Fibroblast of skin of left quadriceps (primary cell): ENCODE measurements around the gene GATAD2A.

Experiments
- DNase-seq, 2 experiments: peaks; one replicate each; pipeline ENCODE4 v3.0.0-alpha.2; 2013; ENCODE audit warnings: low read depth in 2 of 2

The GATAD2A gene

DNA sequence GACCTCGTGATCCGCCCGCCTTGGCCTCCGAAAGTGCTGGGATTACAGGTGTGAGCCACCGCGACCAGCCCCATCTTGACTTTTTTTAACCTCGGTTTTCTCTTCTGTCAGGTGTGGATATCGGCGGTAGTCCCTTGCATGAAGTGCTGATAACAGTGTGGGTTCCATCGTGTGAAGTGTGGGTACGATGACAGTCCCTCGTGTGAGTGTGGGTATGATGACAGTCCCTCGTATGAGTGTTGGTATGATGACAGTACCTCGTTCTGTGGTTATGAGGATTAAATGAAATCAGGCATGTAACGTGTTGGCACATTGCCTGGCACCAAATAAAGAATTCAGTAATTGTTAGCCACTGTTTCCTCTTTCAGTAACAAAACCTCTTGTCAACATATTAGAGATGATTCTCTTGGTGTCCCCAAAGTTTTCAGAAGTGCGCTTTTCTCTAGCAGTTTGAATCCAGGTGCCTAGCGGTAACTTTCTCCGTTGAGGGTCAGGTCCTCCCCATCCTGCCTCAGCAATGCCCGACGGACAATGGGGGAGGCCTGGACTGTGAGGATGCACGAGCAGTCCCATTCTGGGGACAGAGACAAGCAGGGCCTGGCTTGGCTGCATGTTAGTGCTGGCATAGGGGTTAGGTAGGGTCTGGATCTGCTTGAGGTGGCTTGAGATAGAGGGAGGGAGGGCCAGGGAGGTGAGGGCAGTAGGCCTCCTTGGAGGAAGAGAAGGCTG is 15.3 kb downstream of the GATAD2A start:
- no peak for DNase-seq

DNA sequence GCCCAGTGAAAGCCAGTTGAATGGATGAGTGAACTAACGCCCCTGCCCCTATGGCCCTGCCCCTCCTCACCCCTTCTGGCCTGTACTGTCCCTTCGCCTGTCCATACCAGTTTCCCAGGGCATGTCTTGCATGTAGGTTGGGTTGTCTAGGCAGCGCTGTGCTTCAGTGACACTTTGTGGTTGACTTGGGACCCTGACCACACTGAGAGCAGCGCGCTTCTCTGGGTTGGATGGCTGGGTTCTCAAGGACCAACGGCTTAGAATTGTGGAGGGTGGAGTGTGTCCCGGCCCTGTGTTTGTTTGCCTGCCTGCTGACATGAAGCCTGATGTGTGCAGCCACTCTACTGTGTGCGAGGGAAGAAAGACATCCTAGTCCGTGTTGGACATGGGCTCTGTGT is 15.8 kb downstream of the GATAD2A start:
- DNase-seq, result no peak

DNA sequence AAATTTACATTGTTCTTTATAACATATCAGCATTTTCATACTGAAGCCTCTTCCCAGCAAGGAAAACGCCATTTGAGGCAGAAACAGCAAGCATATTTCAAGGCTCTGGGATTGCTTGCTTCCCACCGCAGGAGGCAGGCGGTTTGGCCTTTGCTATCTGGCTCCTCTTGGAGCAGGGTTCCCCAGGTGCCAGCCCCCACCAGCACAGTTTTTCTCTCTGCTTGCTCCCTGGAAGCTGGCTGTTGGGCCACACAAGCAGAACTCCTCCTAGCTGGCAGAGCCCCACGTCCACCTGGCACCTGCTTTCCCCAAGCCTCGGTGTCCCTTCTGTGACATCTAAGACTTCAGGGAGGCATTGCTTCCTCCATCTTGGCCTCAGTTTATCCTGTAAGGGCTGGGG is 16.7 kb downstream of the GATAD2A start:
- no peak for DNase-seq

DNA sequence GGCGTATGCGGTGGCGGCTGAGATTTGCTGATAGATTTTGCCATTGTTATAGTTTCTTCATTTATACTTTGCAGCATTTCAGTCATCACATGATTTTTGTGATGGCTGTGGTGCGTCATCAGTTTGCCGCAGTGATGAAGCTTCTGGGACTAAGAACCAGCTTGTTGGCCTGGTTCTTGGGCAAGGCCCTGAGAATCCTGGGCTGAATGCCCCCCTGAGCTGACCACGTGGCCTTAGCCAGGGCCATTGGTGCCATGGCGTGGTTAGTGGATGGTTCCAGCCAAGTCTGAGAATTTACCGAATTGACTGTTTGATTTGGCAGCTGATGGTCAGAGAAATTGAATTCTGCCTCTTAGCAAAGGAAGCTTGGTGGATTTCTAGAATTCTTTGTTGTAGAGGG is 17.8 kb downstream of the GATAD2A start:
- no peak for DNase-seq

DNA sequence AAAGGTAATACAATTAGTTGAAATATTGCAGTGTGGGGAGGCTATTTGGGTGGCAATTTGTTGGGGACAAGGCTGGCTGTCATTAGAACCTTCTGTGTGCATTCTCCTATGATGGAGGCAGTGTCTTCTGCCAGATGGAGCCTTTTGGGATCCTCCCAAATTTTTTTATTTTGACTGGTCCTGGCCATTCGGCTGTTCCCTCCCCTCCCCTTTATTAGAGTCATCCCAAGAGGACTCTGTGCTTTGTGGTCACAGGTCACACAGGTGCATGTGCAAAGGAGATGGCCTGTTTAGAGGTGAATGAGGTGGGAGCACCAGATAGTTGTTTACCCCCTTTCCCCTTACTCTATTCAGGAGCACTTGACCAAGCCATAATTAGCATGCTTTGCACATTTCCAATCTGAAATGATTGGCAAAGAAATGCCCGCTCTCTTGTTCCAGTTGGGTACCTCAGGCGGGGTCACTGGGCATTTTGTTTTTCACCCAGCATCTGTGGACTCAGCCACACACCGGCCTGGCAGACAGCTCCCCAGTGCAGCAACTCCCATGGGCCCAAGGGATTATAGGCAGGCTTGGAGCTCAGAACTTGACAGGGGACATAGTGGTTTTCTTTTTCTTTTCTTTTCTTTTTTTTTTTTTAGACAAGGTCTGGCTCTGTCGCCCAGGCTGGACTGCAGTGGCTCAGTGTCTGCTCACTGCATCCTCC is 19.8 kb downstream of the GATAD2A start:
- DNase-seq, result no peak

DNA sequence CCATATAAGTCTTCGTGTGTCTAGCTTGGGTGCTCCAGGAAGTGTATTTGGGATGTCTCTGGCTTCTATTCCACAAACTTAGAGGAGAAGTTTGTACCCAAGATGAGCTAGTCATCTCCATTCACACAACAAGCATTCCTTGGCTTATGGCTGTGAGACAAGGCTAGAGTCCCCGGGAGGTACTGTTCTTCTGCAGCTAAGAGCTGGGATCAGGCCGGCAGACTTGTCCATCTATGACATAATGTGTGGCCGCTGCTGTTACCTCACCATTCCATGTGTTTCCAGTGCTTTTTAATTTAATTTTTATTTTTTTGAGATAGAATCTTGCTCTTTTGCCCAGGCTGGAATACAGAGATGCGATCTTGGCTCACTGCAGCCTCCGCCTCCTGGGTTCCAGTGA is 20.7 kb downstream of the GATAD2A start:
- no peak for DNase-seq

DNA sequence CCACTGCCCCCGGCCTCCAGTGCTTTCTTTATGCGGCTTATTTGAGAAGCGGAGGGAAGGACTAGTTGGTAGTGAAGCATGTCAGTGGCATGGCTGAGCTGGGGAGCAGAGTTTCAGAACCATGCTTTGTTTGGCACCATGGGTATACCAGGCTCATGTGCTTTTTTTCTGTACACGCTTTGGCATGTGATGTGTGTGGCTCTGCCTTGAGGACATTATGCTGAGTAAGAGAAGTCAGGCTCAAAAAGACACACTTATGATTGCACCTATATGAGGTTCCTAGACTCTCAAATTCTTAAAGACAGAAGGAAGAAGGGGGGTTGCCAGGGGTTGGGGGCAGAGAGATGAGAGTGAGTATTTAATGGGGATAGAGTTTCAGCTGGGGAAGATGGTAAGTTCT is 21.3 kb downstream of the GATAD2A start:
- no peak for DNase-seq

DNA sequence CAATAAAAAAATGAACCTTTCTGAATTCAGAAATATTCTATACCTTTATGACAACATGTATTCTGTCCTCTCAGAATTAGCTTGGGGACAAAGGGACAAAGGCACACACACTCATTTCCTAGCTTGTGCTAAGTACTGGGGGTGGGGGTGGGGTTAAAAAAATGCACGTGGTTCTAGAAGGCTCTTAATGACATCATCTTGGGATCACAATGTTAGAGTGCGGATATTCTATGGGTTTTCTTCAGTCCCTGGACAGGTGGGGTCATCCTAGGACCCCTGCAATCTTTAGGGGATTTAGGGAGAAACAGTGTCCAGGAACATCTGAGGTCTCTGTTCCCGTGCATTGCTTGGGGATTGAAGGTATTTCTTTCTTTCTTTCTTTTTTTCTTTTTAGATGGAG is 21.8 kb downstream of the GATAD2A start:
- no peak for DNase-seq

DNA sequence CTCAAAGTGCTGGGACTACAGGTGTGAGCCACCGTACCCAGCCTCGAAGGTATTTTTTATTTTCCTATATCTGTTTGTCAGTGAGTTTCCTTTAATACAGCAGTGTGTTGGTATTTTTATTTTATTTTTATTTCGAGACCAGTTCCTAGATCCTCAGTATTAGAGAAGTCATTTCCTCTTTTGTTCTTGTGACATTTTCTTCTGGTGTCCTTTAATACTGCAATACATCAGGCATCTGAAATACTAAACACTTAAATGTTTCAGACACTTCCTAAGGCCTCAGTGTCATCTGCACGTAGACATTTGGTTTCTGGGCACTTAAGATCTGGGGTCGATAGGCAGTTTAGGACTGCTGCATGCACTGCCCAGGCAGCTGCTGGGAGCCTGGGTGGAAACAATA is 22.5 kb downstream of the GATAD2A start:
- no peak for DNase-seq

DNA sequence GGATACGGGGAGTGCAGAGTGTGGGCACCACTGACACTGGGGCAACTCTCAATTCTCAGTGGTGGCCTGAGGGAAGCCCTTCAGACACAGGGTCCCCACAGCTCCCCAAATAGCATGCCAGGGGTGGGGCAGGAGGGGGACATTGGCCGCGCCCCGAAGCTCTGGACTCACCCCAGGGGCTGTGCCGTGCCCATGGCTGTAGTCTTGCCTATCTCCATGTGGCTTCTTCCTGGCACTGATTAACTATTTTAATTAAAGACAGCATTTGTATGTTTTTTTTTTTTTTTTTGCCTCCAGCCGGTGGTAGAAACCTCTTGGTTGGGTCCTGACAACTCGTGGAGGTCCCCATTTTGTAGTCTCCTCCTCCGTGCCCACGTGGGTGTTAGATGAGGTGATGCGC is 23.3 kb downstream of the GATAD2A start:
- no peak for DNase-seq

DNA sequence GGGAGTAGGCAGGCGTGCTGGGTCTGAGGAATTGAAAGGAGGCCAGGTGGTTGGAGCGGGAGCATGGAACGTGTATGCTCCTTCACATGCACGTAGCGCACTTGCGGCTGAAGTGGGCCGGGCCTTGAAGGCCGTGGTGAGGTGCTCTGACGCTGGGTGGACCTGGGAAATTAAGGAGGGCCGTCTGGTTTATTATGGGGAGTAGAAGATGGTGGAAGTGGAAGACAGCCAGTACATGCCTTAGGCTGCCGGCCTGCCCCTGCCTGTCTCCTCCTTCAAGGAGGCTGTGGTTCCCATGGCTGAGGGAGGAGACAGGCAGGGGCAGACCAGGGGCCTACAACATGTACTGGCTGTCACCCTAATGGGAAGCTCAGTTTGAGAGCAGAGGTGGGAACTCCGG is 23.9 kb downstream of the GATAD2A start:
- no peak for DNase-seq

DNA sequence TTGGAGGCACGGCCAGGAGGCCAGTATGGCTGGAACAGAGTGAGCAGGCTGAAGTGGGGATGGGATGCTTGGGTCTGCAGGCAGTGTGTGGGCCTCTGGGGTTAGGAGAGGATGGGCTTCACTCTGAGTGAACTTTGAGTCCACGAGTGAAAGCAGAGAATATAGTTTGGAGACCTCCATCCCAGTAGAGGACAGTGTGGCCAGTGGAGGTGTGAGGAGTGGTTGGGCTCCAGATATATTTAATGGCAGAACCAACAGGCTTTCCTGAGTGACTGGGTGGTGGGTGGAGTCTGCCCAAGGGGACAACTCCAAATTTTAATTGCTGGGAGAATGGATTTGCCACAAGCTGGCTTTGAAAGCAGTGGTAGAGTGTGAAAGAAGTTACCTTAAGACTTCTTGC is 27.3 kb downstream of the GATAD2A start:
- no peak for DNase-seq

DNA sequence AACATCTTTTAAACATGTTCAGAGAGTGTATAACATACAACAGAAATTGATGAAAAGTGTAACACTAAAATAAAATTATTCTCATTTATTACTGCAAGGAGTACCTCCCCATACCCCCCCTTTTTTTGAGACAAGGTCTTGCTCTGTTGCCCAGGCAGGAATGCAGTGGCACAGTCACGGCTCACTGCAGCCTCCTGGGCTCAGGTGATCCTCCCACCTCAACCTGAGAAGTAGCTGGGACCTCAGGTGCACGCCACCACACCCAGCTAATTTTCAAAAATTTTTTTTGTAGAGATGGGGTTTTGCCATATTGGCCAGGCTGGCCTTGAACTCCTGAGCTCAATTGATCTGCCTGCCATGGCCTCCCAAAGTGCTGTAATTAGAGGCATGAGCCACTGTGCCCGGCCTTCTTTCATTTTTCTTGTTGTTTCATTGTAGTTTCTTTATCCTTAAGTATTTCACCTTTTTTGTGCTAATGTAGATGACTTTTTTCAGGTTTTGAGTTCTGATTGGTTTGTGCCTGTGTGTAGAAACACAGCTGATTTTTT is 28.3 kb downstream of the GATAD2A start:
- DNase-seq, result no peak

DNA sequence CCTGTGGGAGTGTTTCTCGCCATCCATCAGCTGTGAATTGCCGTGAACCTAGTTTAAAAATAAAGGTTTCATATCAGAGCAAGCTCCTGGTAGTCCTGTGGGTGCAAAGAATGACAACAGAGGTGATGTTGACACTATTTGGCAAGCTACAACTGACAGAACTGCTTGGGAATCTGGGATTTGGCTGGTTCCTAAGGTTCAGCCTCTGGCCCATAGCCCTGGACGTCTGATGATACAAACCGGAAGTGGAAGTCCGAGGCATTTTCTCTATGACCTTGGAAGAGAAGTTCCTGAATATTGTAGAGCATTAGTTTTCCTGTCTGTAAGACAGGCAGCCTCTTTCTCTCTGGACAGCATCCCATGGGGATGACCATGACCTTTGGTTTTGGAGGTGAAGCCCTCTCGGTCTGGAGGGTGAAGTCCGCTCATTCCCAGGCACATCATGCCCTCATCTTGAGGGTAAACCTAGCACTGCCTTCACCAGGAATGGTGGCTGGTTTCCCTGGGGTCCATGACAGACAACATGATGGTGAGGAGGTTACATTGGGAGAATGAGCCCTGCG is 29.1 kb downstream of the GATAD2A start:
- DNase-seq, result no peak

DNA sequence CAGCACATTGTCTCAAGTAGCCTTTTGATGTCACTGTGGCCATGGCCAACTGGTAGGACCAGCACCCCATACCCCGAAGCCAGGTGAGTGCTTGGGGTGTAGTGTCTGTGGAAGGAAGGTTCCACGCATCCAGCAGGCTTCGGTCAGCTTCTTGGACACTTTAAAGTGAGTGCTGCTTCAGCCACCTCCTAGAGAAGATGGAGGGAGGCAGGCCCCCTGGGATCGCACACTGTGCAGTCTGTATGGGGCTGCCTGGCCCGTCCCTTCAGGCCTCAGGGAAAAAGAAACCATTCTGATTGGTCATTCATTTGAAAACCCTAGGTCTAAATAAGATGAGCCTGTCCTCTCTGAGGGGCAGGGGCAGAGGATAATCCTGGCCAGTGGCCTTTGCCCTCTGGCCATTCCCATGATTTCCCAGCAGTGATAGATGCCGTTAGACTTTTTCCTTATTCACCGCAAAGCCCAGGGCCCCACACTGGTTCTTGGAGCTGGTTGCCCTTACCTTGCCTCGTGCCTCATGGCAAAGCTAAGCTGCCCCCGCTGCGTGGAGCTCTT is 30.7 kb downstream of the GATAD2A start:
- DNase-seq, result no peak

DNA sequence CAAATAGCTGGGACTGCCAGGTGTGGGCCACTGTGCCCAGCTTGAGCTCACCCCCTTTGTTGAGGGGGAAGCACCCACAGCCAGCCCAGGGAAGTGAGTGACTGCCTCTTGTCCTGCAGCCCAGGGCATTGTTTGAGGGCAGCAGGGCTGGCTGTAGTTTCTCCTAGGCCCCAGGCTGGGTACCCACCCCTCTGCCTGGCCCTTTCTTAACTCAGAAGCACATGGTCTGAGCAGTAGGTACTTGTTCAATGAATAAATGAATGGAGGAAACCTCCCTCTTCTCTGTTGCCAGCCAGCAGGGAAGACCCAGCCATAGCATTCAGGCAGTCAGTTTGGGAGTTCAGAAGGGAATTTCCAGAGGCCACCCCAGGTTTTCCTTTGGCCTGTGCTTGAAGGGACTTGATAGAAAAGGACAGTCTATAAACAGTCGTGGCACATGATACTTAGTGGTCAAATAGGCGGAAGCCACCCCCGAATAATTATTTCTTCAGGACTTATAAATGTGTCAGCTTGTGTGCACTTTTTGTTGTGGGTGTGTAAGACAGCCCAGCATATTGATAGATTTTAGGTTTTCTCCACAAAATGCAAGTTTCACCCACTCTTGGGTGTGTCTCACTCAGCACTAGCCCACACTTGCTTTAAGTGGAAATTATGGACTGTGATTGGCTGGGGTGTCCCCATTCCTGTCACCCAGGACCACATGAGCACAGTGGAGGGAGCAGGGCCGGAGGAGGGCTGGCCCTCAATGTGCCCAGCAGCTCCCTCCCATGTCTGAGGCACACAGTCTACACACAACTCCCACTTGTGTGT is 33.1 kb downstream of the GATAD2A start:
- DNase-seq, result no peak

DNA sequence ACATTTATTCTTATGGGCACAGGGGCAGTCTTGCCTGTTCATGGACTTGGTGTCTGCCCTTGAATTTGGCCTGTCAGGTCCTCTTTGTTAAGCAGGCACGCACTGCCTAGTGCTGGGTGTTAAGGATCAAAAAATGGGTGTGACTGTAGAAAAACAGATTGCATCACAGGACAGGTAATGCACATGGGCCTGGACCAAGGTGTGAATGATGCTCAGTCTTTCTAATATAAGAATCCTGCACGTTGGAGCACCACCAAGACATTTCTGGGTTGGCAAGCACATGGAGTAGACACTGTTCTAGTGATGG is 33.7 kb downstream of the GATAD2A start:
- no peak for DNase-seq

DNA sequence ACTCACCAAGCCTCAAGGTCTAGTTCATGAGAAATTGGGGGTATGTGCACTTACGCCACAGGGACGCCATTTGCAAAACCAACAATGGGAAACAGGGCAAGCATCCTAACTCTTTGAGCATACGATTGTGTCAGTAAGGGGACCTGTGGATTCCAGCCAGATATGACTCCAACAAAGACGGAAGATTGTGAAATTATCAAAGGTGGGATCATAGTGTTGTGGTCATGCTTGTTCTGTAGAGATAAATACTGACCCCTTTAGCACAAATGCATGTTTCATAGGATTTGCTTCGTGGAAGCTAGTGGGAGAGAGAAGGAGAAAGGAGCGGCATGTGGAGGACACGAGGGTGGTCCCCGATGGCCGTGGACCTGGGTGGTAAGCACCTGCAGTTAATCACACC is 37.8 kb downstream of the GATAD2A start:
- no peak for DNase-seq

DNA sequence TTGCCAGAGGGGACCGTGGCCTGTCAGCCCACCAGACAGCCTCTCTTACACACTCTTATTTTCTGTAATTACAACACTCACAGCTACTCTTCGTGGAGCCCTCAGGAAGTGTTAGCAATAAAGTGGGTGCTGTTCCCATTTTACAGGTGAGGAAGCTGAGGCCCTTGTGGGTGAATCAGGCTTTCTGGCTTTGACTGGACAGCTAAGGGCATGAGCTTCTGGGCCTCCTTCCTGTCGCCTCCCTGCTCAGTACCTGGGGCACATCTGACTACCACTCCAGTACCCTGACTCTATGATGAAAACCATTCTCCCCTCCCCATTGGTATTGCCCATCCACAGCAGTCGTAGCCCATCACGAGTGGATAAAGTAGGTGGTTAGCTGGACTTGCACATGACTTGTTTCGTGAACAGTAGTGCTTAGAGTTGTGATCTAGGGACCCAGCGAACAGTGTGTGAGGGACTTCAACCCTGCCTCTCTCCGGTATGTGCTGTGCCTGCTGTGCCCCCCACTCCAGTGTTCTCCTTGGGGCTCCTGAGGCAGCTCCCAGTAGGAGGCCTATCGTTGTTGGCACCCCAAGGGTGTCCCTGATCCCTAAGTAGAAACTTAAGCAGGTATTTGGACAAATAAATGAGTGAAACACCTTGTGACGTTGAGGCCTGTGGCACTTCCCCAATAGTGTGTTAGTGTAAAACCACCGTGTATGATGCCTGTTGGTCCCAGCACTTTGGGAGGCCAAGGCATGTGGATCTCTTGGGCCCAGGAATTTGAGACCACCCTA is 38.6 kb downstream of the GATAD2A start:
- DNase-seq, result no peak

DNA sequence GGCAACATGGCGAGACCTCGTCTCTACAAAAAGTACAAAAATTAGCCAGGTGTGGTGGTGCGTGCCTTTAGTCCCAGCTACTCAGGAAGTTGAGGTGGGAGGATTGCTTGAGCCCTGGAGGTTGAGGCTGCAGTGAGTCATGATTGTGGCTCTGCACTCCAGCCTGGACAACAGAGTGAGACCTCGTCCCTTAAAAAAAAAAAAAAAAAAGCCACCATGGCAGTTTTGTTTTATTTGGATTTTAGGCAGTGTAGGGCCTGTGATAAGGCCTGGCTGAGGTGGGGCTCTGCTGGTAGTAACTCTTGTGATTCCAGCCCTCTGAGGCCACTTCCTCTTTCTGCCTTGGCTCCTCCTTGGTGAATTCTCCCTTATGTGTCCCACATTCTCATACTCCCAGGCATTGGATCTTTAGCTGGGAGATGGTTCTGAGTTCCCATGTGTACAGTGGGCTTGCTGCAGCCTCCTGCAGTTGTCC is 39.2 kb downstream of the GATAD2A start:
- DNase-seq, result no peak

DNA sequence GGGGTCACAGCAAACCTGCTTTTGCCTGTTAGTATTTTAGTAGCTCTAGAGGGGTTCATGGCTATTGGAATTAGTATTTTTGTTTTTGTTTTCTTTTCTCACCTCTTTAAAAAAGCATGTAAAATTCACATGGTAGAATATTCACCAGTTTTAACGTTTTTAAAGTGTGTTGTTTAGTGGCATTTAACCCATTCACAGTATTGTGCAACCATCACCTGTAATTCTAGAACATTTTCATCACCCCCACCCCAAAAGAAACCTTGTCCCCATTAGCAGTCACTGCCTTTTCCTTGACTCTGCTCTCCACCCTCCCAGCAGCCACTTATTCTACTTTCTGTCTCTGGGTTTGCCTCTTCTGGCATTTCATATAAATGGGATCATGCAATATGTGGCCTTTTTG is 39.8 kb downstream of the GATAD2A start:
- DNase-seq, result no peak
